Transverse colon (tissue), 3 donors: Measurements from ENCODE around the gene VWA3A.

Experiments used
- CTCF ChIP-seq, 5 experiments: fragments of 200-600 bp in 3 of 5; fragments of 450-650 bp in 2 of 5; sonication (generic) in 3 of 5; IDR thresholded peaks; 1 replicate in 2 of 5; 2 replicates in 3 of 5; pipeline ENCODE4 v1.5.1; 2016 to 2017; ENCODE audit warnings: antibody characterized with exemption in 5 of 5, inconsistent platforms in 3 of 5, mild to moderate bottlenecking in 2 of 5, moderate library complexity in 1 of 5
- POLR2A ChIP-seq: fragments of 450-650 bp; IDR thresholded peaks from one replicate; pipeline ENCODE4 v1.6.1; 2016; ENCODE audit warnings: antibody characterized with exemption, mild to moderate bottlenecking, moderate library complexity

DNA sequence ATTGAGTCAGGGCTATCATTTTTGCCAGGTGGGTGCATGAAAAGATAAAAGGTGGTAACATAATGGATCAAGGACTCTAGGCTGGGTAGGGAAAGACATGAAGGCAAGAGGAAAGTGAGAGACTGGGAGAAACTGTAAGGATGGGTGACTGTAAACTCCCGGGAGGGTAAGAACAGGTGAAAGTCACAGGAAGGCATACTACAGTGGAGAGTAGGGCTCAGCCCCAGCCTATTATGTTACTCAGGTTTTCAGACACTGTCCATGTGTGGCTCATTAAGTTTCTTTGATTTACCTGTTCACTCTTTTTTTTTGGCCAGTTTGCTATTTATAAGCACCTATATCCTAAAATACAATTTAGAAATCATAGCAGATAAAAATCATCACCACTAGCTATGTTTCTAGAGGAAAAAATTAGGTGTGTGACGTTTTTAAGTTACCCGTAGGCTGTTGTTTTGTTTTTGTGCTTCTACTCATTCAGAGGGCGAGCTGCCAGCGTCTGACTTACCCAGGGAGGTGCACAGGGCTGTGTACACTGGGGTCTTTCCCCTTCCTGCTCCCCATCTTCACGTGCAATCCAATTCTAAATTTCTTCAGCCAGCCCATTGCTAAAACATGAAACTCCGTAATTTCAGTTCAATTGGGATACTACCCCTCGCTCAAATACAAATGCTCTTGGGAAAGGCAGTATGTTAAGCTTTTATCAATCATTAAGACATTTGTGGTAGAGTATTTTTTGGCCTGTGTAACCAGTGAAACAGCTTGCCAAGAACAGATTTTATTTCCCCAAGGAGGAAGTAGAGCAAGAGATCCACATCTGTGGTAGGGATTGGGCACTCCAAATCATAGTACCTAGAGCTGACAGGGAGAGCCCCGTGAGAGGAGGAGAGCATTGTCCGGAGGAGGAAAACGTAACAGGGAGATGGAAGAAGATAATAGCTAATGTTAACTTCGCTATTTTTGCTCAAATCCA is 21.7 kb upstream of the VWA3A start:
- no peak for TF ChIP-seq POLR2A
- TF ChIP-seq CTCF (IDR thresholded peaks at IDR 0.05), result no peak
